K562 treated with DMSO at 1 percent for 48 hours (cell line): ENCODE data around the gene MTMR3. TPM values are rescaled to one million over a fixed set of nuclear protein-coding genes. Genes with fewer than 3 reads are reported as not detected.

Experiments used
- total RNA-seq: library from RNA; unstranded; fragments of 300-600 nt; gene quantifications from 2 replicates; pipeline ENCODE4 v1.2.3, GENCODE V29; 2022; ENCODE audit warnings: low replicate concordance; ENCODE audit errors: extremely low read depth

The MTMR3 gene
- total RNA-seq, result not detected in 2 replicates

DNA sequence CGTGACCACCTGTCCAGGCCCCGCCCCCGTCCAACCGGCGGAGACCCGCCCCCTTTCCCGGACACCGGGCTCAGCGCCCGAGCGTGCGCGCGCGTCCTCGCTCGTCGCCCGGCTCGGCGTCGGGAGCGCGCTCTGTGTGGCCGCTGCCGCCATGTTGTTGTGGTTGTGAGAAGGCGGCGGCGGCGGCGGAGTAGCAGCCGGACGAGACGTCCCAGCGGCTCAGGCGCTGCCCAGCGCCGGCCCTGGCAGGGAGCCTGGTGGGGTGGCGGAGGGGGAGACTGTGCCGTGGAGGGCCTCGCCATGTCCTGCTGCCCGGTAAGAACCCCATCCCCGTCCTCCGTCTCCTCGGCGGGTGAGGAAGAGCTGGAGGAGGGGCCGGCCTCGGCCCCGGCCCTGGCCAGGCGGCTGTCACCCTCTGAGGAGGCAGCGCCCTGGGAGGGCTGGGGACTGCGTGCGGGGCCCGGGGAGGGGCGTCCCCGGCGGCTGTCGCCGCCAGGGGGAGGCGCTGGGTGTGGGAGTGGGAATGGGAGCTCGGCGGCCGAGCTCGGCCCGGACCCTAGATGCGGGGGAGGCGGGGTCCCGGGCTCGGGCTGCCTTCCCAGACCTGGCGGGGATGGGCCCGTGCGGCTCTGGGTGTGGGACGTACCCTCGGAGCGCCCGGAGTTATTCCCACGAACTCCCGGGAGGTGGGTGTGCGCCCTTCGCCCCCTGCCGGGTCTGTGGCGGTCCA lies at the start of gene MTMR3:
Gene MTMR3 (plus strand): TSS at position 130 of the 730 bp plus-strand sequence. CDS start 87,886 bp downstream, outside the sequence.

DNA sequence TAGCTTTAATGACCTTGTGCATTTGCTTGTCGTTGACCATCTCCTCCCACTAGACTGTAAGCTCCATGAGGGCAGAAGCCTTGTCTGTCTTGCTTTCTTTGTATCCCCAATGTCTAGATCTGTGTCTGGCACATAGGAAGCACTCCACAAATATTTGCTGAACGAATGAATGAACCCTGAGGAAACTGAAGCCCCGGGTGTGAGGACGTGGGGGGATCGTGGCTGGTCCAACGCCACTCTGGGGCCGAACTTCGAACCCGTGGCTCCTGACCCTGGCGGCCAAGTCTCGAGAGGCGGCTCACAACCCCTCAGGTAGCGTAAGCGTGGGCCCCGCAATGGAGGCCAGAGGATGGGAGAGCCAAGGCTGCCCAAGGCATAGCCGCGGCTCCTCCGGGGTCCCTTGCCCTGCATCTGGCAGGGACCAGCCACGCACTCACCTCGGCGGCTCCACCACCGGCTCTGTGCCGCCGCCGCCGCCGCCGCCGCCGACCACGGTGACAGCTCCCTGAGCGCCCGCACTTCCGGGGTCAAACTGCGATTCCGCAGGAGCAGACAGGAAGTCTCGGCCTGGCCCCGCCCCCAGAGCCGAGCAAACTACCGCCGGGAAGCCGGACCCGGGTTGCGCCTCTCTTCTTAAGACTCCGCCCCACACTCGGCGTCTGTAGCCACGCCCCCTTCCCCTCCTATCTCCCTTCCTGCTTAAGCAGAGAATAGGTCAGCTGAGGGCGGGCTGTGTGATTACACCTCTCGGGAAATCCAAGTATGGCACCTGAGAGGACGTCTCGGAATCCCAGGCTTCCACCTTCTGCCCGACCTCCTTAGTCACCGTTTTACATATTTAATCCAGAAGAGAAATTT lies 45.0 kb upstream of the MTMR3 start, which contains the start of gene ASCC2:
Gene ASCC2 (minus strand): TSS at position 534 of the 858 bp plus-strand sequence. CDS start 5,949 bp downstream, outside the sequence.

DNA sequence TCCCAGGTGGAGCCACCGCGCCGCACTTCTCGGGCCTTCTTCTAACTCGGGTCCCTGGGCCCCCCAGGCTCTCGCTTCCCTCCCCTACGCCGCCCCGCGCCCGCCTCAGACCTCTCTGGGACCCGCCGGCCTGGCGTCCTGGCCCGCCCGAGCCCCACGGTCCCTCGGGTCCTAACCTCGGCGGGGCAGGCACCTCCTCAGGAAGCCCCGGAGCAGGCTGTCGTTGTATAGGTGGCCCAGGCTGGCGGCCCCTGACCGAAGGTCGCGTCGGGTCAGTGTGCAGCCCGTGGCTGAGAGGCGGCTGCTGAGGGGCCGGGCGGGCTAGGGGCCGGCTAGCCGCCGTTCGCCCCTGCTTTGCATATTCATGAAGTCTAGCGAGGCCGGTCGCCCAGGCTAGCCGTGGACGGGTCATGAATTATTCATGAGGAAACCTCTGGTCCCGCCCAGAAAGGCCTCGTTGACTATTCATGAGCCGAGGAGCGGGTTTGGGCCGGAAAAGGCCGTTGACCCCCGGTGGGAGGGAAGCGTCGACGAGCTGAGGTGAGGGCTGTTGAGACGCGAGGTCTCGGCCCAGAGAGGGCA lies 197.1 kb downstream of the MTMR3 start, which contains the start of gene HORMAD2:
Gene HORMAD2 (plus strand): TSS at position 513 of the 582 bp plus-strand sequence. CDS start 13,489 bp downstream, outside the sequence.

Other genes with a start within 250 kb of the MTMR3 start
- gene CABP7, start 163.2 kb upstream of the MTMR3 start, total RNA-seq, result not detected in 2 replicates
- not detected in 2 replicates for gene ZMAT5, start 116.2 kb upstream of the MTMR3 start, total RNA-seq
- not detected in 2 replicates for gene UQCR10, start 115.8 kb upstream of the MTMR3 start, total RNA-seq
- 234 TPM in 1 of 2 replicates, not detected in the other for gene ASCC2, start 44.9 kb upstream of the MTMR3 start, total RNA-seq
- gene HORMAD2, start 197.3 kb downstream of the MTMR3 start, total RNA-seq, result not detected in 2 replicates